ENCODE data around the gene RAB20.

DNA sequence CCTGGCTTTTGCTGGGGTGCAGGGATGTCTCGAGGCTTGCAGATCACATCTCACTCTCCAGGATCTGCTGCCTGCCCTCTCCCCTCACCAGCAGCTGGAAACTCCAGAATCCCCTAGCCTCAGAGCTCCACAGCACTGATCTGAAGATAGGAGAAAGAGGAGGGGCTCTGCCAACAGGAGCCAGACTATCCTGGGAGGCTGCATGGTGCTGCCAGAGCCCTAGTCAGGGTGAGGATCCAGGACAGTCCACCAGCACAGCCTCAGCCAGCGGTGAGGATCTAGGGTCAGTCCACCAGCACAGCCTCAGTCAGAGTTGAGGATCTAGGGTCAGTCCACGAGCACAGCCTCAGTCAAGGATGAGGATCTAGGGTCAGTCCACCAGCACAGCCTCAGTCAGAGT lies 65.2 kb downstream of the RAB20 start:
- TF ChIP-seq, protein P1, sequence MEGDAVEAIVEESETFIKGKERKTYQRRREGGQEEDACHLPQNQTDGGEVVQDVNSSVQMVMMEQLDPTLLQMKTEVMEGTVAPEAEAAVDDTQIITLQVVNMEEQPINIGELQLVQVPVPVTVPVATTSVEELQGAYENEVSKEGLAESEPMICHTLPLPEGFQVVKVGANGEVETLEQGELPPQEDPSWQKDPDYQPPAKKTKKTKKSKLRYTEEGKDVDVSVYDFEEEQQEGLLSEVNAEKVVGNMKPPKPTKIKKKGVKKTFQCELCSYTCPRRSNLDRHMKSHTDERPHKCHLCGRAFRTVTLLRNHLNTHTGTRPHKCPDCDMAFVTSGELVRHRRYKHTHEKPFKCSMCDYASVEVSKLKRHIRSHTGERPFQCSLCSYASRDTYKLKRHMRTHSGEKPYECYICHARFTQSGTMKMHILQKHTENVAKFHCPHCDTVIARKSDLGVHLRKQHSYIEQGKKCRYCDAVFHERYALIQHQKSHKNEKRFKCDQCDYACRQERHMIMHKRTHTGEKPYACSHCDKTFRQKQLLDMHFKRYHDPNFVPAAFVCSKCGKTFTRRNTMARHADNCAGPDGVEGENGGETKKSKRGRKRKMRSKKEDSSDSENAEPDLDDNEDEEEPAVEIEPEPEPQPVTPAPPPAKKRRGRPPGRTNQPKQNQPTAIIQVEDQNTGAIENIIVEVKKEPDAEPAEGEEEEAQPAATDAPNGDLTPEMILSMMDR (IDR thresholded peaks at IDR 0.05; ENCODE audit: insufficient read depth, low read depth, low read length), result no peak
- no peak for TF ChIP-seq EZH2 (IDR thresholded peaks at IDR 0.05; ENCODE audit: insufficient read depth, low read length)

Data from astrocyte (in vitro differentiated cells and primary cell).